Natural killer cell (primary cell): ENCODE measurements around the gene SLCO6A1. TPM values are rescaled to one million over a fixed set of nuclear protein-coding genes. Genes with fewer than 3 reads are reported as not detected.

Experiments used
- ATAC-seq, 3 donors: fragments of 150-1000 bp in 2 of 3; fragments of 200-7000 bp in 1 of 3; cut with Tn5 transposase; 1 replicate in 1 of 3; 2 replicates in 2 of 3; pipeline ENCODE4 v1.10.0; 2021; ENCODE audit warnings: mild to moderate bottlenecking in 2 of 3, moderate library complexity in 2 of 3
- DNase-seq, 2 donors: peaks; one replicate each; pipeline versions ENCODE4 v3.0.0 to v3.0.0-alpha.2; 2013 to 2021; ENCODE audit warnings: mixed read lengths in 1 of 2
- H3K27ac ChIP-seq: one replicate; pipeline ENCODE4 v1.5.1; 2013; ENCODE audit warnings: mild to moderate bottlenecking, low read length
- H3K27me3 ChIP-seq: one replicate; pipeline ENCODE4 v1.6.1; 2013; ENCODE audit warnings: low read length; ENCODE audit not compliant: control insufficient read depth, insufficient read depth
- H3K36me3 ChIP-seq: one replicate; pipeline ENCODE4 v1.6.1; 2013; ENCODE audit warnings: low read length; ENCODE audit not compliant: control insufficient read depth, insufficient read depth
- H3K4me1 ChIP-seq: one replicate; pipeline ENCODE4 v1.6.1; 2013; ENCODE audit warnings: low read length; ENCODE audit not compliant: control insufficient read depth, insufficient read depth
- H3K4me3 ChIP-seq: one replicate; pipeline ENCODE4 v1.5.1; 2013; ENCODE audit warnings: low read length
- H3K9me3 ChIP-seq: one replicate; pipeline ENCODE4 v1.6.1; 2013; ENCODE audit warnings: low read length; ENCODE audit not compliant: control insufficient read depth, insufficient read depth
- H3K27ac Mint-ChIP-seq, 2 donors: one replicate each; pipeline ENCODE4 v1.8.0; 2022; ENCODE audit warnings: mild to moderate bottlenecking in 2 of 2, mixed read lengths in 2 of 2, moderate library complexity in 1 of 2
- H3K27me3 Mint-ChIP-seq, 2 donors: one replicate each; pipeline ENCODE4 v1.8.0; 2022; ENCODE audit warnings: low read depth in 2 of 2, mixed read lengths in 2 of 2
- H3K36me3 Mint-ChIP-seq: one replicate; pipeline ENCODE4 v1.8.0; 2022; ENCODE audit warnings: mixed read lengths
- H3K4me1 Mint-ChIP-seq, 2 donors: one replicate each; pipeline ENCODE4 v1.8.0; 2022; ENCODE audit warnings: mixed read lengths in 2 of 2
- H3K4me3 Mint-ChIP-seq: one replicate; pipeline ENCODE4 v1.8.0; 2022; ENCODE audit warnings: mild to moderate bottlenecking, moderate library complexity, mixed read lengths
- H3K9me3 Mint-ChIP-seq, 2 donors: one replicate each; pipeline ENCODE4 v1.8.0; 2022; ENCODE audit warnings: mixed read lengths in 2 of 2
- CTCF ChIP-seq: fragments of 200-600 bp; IDR thresholded peaks from one replicate; pipeline ENCODE4 v1.8.0; 2022; ENCODE audit warnings: antibody characterized with exemption
- WGBS: methylation state at CpG from one replicate; pipeline ENCODE4 v1.1.7; 2013; ENCODE audit warnings: missing lambda C conversion rate; ENCODE audit not compliant: insufficient coverage; 5-methylcytosine and 5-hydroxymethylcytosine counted together
- intact Hi-C: fragments of 100-400 bp; cut with micrococcal nuclease; formaldehyde crosslinking; loops from one replicate; pipeline ENCODE4 v1.14.2; 2022
- total RNA-seq, 4 donors: library from RNA; stranded (reverse); fragments of 120-200 nt in 1 of 4; gene quantifications; one replicate each; pipeline versions ENCODE4 v1.2.3 to v1.2.4, GENCODE V29; 2013 to 2022

Gene SLCO6A1
- total RNA-seq, 3 donors from 2014 or later (not counting 1 experiment from before 2014, with no cell fraction given), result not detected

- 83% methylated on average over 1 of the region's 2 CpGs for WGBS
- intact Hi-C loops, result no loop called here
- no peaks in the 10 kb centered on the region for H3K27me3 Mint-ChIP-seq
Measured at GRCh38 chr5:102324714-102325113, 174.1 kb downstream of the SLCO6A1 start.

More at GRCh38 chr5:102324714-102325113, 174.1 kb downstream of the SLCO6A1 start:
- ATAC-seq, result no peak
- no peak overlapping the region for H3K27ac Mint-ChIP-seq
- Histone ChIP-seq H3K4me3 (no peak overlapping the region), H3K27ac (no peak overlapping the region), H3K9me3 (no peaks in the 10 kb centered on the region), H3K4me1 (no peaks in the 10 kb centered on the region), H3K36me3 (no peaks in the 10 kb centered on the region), H3K27me3 (no peaks in the 10 kb centered on the region)
- no peak for TF ChIP-seq CTCF
- no peak overlapping the region for H3K4me3 Mint-ChIP-seq
- DNase-seq, result no peak
- no peaks in the 10 kb centered on the region for H3K36me3 Mint-ChIP-seq
- no peaks in the 10 kb centered on the region for H3K9me3 Mint-ChIP-seq
- H3K4me1 Mint-ChIP-seq, result no peaks in the 10 kb centered on the region

Other genes starting within 250 kb of the SLCO6A1 start
- gene SLCO4C1, start 202.7 kb downstream of the SLCO6A1 start, total RNA-seq, result 10 to 100 TPM; 30.9 to 44.7 (median 31.2) TPM